NB4 (cell line): Measurements from ENCODE around the gene WNT10A.

ENCODE experiments used
- POLR2A ChIP-seq: IDR thresholded peaks from 2 replicates; pipeline ENCODE4 v1.6.1; 2011; ENCODE audit warnings: mild to moderate bottlenecking; ENCODE audit not compliant: insufficient read length; ENCODE audit errors: extremely low read depth
- TF ChIP-seq, protein P1 (sequence below): IDR thresholded peaks from one replicate; pipeline ENCODE4 v1.5.1; 2012; ENCODE audit warnings: low read depth, low read length

GRCh38 chr2:218908721-218909619 lies 28.3 kb downstream of the WNT10A start:
- no peak for TF ChIP-seq POLR2A
- TF ChIP-seq, protein P1, sequence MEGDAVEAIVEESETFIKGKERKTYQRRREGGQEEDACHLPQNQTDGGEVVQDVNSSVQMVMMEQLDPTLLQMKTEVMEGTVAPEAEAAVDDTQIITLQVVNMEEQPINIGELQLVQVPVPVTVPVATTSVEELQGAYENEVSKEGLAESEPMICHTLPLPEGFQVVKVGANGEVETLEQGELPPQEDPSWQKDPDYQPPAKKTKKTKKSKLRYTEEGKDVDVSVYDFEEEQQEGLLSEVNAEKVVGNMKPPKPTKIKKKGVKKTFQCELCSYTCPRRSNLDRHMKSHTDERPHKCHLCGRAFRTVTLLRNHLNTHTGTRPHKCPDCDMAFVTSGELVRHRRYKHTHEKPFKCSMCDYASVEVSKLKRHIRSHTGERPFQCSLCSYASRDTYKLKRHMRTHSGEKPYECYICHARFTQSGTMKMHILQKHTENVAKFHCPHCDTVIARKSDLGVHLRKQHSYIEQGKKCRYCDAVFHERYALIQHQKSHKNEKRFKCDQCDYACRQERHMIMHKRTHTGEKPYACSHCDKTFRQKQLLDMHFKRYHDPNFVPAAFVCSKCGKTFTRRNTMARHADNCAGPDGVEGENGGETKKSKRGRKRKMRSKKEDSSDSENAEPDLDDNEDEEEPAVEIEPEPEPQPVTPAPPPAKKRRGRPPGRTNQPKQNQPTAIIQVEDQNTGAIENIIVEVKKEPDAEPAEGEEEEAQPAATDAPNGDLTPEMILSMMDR = no peak
